Activated gamma-delta T cell treated with Interleukin-2 at 50 U/mL for 16 hours (primary cell): Measurements from ENCODE around the gene TOP1.
A peak's percentile ranks its signal among the peaks of the same experiment; 100 is the strongest.

Source experiments
- DNase-seq: peaks from one replicate; pipeline ENCODE4 v3.0.0-alpha.2; 2020

The TOP1 gene

GRCh38 chr20:41134362-41135186 lies 106.0 kb downstream of the TOP1 start:
- DNase-seq: no peak

DNA sequence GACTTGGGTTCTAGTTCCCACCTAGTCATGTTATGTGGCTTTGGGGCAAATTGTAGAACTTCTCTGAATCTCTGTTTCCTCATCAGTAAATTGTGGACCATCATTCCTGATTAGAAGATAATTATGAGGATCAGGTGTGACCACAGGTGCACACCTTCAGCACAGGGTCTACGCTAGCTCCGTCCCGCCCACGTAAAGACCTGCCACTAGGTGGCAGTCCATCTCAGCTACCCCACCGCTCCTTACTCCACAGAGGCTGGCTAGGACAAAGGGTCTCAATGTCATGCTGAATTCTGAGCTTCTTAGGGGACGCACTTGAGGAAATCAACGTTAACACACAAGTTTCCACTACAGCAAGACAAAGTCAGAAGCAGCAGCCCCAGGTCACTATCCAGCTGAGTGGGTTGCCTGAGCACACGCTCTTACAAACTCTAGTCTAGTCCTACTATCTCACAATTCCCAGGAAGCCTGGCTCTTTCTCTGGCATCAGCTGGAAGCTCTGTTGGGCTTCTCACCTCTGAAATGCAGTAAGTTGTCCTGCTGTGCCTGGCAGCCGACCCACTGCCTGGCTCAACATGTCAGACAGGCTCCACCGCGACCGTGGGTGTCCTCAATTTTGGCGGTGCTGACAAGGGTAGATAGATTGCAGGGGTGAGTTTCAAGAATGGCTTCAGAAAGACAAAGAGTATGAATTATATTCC lies 106.7 kb downstream of the TOP1 start:
- DNase-seq: peak; percentile 69

DNA sequence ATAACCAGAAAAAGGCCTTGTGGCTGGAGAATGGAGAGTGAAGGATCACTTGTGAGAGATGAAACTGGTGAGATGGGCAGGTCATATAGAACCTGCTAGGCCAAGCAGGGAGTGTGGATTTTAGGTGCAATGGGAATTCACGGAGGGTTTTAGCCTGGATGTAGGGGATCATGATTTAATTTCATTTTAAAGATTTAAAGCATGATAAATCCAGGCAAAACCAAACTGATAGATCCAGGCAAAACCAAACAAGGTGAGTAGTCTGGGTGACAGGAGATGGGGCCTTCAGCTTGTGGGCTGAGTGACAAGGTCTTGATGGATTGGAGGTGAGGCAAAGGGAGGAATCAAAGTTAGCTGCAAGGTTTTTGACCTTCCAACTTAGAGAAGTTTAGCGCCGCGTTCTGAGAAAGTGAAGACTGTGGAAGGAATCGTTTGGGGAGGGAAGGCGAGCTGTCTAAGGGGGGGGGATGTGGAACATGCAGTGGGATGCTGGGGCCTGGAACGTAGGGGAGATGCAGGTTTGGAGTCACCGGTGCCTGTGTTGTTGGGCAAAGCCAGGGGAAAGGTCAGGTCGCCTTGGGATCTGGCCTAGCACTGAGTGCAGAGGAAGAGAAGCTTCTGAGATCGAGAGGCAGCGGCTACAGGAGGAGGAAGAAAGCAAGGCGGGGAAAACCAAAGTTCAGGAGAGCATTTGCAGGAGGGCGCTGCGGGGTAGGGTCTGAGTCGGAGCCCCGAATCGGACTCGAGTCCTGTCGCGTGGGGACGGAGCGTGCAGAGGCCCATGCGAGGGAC lies 107.5 kb downstream of the TOP1 start:
- no peak for DNase-seq

GRCh38 chr20:41136680-41137613 lies 108.3 kb downstream of the TOP1 start, which contains the start of gene PLCG1:
Gene PLCG1 (plus strand): TSS chr20:41137543. CDS start chr20:41137642, 99 bp downstream.
- peak; percentile 80 for DNase-seq

- DNase-seq: peak; percentile 70
Observed at GRCh38 chr20:41137614-41138474, 109.2 kb downstream of the TOP1 start.

DNA sequence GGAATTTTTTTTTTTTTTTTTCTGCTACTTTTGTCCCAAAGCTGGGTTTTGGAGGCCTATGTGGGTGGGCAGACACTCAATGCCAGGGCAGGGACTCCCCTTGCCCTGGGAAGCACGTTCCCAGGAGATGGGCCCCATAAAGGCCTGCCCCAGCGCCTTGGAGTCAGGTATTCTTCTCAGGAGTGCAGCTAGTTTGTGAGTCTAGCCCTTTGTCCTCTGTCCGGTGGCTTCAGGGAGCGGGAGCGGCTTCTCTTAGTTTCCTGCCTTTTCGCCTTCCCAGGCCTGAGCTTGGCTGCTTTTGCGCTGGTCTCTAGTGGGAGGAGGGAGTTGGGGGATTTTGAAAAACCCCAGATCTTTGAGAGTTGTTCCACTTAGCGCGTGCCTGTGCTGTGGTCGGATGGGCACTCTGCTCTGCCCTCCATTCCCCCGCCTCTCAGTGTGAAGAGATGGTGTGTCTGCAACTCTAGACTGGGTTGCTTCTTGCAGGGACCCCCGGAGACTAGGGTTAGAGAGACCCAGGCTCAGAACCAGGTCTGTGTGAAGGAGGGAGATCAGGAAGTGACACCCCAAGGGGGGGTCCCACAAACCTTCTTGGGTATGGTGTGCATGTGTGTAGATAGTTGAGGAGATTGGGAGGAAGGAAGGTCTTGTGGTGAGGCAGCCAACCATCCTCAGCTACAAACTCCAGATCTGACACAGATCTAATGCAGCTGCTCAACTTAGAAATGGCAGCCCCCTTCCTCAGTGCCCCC lies 110.0 kb downstream of the TOP1 start:
- DNase-seq: peak; percentile 50

GRCh38 chr20:41139227-41140093 lies 110.8 kb downstream of the TOP1 start:
- no peak for DNase-seq

DNA sequence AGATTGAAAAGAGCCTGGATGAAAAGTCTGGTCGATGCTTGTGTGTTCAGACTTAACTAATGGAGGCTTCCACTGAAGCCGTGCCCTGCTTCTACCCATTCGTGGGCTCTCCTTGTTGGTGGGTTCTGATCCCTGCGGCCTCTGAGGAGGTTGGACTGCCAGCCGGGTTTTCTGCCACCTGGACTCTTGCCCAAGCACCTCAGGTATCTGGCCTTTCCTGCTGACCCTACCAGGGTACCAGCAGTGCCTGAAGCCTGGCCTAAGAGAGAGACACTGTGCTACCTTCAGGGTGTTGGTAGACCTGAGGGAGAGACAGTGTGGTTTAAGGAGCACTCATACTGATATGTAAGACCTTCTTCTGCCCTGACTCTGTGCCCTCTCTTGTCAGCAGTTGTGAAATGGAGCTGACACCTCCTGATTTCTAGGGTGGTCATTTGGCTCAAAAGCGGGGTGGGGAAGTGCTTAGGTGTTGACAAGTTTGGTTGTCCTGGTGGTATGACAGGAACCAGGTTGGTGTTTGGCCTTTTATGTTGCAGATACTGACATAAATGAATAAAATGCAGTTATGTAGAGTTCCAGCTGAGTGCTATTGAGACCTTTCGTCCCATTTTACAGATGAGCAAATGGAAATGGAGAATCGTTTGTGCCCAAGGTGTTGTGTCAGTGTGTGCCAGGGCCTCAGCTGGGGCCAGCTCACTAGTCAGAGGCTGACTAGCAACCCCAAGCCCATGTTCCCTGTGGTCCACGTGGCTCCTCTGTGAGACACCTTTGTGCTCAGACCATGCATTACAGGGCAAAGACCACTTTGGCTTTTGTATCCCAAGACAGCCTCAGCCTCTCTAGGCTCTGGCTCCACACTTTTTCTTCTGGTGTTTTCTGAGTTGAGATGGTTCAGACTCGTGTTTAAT lies 111.9 kb downstream of the TOP1 start:
- no peak for DNase-seq

- no peak for DNase-seq
Observed at GRCh38 chr20:41141153-41141815, 112.7 kb downstream of the TOP1 start.

DNA sequence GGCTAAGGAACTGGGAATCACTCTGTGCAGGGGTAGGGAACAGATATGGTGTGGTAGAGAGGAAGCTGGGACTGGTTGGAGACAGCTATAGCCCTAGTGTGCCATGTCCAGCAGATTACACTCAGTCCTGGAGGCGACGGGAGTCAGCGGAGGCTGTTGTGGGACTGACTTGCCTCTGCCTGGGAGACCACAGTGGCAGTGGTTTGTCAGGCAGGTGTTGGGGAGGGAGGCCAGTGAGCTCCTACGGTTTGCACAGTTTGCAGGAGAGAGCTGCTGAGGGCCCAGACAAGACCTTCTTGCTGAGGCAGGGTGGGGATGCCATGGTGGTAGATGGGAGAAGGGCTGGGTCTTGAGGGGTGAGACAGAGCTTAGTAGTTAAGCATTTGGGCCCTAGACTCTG lies 113.6 kb downstream of the TOP1 start:
- DNase-seq: no peak

GRCh38 chr20:41142919-41143318 lies 114.3 kb downstream of the TOP1 start:
- DNase-seq: peak; percentile 44

- DNase-seq: no peak
Observed at GRCh38 chr20:41143354-41143753, 114.7 kb downstream of the TOP1 start.

GRCh38 chr20:41145317-41145716 lies 116.7 kb downstream of the TOP1 start:
- DNase-seq: no peak

GRCh38 chr20:41145821-41146620 lies 117.4 kb downstream of the TOP1 start:
- DNase-seq: no peak

- no peak for DNase-seq
Observed at GRCh38 chr20:41147767-41148191, 119.2 kb downstream of the TOP1 start.

GRCh38 chr20:41148942-41149341 lies 120.3 kb downstream of the TOP1 start:
- DNase-seq: no peak

DNA sequence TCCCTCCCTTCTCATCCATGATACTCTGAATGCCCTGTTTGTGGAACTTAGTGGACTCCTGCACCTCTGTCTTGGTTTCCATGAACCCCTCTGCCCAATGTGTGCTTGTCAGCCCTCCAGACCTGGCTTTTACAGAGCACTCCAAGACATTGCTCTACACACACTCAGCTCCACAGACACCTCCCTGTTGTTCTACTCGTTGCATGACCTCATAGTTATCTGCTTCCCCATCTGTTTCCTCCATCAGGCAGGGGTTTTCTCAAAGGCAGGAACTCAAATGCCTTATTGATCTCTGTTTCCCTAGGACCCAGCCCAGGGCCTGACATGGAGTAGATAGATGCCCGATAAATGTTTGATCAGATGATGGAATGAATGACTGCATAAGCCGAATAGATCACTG lies 122.0 kb downstream of the TOP1 start:
- no peak for DNase-seq
